ENCODE data around the gene FBXO44.
"Not testable (repeated sequence)": the region's sequence is repeated elsewhere in the genome, so short reads cannot be mapped to it uniquely, and the experiment has no call there.

Gene FBXO44

GRCh38 chr1:11640944-11641343 is 13.7 kb upstream of the FBXO44 start:
- no peak for DNase-seq

GRCh38 chr1:11641776-11642305 is 12.8 kb upstream of the FBXO44 start:
- DNase-seq: no peak

GRCh38 chr1:11642418-11643017 is 12.2 kb upstream of the FBXO44 start:
- not testable (repeated sequence) for DNase-seq

DNA sequence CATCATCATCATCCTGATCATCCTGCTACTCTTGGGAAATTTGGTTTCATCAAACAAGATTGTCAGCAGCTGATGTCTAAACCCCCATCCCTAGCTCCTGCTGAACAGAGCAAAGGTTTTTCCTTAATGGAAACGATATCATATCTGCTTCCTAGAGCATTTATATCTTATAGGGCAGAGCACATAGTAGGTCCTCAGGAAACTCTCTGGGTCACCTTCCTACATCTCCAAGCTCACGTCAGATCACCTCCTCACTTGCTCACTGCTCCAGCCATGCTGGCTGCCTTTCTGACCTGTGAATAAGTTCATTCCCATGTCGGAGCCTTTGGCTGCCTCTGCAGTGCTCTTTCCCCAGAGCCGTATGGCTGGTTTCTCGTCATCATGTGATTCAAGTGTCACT is 10.9 kb upstream of the FBXO44 start:
- DNase-seq: no peak

DNA sequence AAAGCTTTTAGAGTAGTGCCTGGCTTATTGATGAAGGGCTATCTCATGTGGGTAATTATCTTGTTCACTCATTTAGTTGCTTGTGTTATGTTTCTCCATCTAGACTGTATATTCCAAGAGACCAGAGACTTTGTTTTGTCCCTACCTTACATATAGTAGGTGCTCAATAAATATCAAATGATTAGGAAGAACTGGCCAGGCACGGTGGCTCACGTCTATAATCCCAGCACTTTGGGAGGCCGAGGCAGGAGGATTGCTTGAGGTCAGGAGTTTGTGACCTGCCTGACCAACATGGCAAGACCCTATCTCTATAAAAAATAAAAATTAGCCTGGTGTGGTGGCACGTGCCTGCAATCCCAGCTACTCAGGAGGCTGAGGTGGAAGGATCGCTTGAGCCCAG is 9.4 kb upstream of the FBXO44 start:
- no peak for DNase-seq

DNA sequence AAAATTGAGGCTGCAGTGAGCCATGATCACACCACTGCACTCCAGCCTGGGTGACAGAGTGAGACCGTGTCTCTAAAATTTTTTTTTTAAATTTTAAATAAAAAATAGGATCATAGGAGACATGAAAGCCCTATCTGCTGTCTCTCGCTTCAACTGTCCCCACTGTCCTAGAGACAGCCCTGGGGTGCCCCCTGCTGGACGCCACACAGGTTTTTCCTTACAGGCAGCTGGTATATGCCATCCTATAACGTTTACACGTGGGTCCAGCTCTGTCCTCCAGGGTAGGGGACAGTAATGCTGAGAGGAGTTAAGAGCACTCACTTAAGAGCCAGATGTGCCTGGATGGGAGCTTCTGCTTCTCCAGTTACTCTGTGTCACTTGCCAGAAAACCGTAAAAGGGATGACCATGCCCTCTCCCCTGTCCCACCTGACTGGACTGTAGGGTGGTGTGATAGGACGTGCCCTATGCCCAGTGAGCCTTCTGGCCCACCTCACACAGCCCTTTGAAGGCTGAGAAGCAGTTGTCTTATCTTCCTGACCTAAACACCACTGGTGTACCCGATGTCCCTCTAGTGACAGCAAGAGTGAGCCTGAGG is 8.9 kb upstream of the FBXO44 start:
- DNase-seq: no peak

DNA sequence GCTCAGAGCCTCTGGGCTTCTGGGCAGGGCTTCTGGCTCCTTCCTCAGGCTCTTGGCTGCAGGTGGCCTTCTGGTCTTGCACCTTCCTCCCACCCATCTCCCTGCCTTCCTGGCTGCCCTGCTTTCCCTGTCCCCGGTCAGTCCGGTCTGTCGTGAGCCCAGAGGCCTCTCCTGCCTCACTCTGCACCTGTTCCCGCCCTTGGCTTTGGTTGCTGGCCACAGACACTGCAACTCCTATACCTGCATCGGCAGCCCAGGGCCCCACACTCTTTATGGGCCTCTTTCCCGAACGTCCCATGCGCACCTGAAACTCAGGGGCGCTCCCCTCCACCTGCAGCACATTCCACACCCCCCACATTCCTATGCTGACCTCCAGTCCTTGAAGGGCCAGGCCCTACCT is 8.4 kb upstream of the FBXO44 start:
- no peak for DNase-seq

- DNase-seq: no peak
Observed at GRCh38 chr1:11647333-11647732, 7.3 kb upstream of the FBXO44 start.

DNA sequence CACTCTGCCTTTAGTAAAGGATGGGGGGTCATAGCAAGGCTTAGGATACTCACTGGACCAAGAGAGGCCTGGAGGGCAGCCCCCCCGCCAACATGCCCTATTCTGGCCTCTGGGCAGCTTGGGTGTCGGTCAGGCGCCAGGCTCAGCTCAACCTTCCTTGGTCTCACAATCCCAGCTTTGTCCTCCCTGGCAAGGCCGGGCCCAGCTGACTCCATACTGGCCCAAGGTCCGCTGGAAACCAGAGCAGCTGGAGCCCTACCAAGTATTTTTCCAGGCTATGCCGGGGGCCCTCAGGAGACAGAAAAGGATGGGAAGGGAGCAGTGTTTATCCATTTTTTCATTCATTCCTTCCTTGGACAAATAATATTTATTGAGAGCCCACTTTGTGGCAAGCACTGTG is 6.6 kb upstream of the FBXO44 start:
- no peak for DNase-seq

DNA sequence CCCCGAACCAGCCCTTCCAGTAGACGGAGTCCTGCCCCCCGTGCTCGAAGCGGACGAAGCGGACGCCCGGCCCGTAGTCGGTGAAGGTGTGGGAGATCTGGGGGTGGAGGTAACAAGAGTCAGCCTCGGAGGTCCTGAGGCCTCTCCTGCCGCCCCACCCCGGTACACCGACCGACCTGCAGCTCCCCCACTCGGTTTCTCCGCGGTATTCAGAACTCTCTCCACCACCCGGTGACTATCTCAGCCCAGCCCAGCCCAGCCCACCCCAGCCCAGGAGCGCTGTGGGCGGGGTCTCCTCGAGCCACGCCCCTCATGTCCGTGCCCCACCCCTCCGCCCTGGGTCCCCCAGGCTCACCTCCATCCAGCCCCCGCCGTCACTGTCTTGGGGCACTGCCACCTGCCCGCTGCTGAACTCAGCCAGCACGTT is 5.9 kb upstream of the FBXO44 start:
- no peak for DNase-seq

- no peak for DNase-seq
Observed at GRCh38 chr1:11649237-11649623, 5.4 kb upstream of the FBXO44 start.

DNA sequence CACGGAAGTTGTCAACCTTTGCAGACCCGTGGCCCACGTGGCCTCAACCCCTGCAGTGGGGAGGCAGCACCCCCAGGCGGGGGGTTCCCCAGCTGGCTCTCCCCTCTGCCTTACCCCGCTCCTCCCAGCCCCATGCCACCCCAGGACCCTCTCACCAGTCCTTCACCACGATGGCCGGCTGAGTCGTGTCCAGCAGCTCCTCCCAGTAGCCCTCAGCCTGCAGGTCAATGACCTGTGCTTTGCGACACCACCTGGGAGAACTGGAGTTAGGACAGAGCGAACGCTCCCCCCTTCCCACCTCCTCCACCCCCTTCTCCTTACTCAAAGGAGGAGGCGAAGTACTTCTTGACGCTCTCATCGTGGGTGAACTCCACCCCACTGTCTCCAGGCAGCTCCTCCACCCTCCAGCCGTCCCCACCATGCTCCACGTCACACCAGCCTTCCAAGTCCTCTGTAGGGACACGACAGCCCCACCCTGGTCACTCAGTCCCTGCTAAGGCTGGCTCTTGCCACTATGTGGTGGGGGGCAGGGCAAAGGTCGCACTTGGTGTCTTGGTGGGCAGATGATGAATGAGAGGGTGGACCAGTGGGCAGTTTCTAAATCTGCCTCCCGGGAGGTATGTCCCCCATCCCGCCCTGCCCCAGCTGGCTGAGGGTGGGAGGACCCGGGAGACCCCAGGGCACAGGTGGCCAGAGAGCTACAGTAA is 4.9 kb upstream of the FBXO44 start:
- no peak for DNase-seq

DNA sequence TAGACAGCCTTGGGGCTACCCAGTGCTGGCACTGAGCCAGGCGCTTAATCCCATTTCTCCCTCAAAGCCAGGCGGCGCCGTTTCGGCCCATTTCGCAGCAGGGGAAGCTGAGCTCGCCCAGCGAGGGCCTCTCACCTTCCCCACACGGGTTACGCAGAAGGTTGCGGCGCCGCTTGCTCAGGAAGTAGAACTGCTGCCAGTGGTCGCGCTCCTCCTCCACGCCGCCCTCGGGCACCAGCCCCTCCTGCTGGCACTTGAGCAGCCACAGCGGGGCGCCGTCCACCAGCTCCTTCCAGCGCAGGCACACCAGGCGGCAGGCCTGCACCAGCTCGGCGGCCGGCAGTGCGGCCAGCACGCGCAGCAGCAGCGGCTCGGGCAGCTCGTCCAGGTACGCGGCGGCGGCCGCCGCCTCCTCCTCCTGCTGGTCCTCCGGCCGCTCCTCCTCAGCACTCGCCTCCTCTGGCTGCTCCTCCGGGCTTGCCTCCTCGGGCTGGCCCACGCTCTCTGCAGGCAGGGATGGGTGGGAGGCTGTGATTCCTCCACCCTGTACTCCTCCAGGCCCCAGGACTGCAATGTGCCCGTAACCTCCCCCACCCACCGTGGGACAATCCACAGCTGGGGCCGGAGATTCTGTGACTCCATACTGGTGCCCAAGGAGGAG is 4.2 kb upstream of the FBXO44 start:
- DNase-seq: no peak

DNA sequence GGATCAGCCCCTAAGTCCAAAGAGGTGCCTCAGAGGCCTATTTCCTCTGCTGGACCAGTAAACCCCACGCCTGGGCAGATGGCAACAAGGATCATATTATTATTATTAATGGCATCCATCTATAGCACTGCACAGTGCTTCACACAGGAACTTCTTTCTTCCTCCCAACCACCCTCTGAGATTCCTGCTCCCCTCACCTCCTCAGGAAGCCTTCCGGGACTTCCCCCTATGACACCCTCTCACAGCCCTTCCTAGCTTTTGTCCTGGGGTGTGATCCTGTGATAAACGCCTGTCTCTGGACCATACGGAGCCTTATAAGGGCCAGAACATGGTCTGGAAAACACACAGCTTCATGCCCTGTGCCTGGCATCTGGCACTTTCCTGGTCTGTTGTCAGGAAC is 3.7 kb upstream of the FBXO44 start:
- no peak for DNase-seq

DNA sequence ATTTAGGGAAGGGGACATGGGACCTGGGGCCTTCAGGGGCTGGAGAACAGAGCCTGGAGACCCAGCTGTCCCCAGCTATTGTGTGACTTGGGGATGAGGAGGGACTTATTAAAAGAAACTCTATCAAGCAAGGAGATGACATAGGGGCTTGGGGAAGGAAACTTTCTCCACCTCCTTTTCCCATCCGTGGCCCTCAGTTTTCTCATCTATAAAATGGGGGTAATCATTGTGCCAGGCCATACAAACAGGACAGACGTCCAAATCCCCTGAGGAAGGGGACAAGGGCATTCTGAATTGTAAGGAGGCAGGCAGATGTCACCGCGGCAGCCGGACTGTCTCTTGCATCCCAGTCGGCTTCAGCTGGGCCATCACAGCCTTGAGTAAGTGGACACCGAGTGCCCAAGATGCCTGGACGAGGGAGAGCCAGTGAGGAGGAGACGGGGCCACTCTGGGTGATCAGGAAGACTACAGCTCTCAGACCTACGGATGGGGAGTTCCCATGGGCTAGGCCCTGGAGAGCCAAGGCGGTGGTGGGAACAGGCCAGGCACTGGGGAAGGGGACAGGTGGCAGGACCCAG is 2.4 kb upstream of the FBXO44 start:
- DNase-seq: no peak

- no peak for DNase-seq
Observed at GRCh38 chr1:11653101-11653860, 1.4 kb upstream of the FBXO44 start.

GRCh38 chr1:11653861-11654136 is 878 bp upstream of the FBXO44 start:
- DNase-seq: no peak

DNA sequence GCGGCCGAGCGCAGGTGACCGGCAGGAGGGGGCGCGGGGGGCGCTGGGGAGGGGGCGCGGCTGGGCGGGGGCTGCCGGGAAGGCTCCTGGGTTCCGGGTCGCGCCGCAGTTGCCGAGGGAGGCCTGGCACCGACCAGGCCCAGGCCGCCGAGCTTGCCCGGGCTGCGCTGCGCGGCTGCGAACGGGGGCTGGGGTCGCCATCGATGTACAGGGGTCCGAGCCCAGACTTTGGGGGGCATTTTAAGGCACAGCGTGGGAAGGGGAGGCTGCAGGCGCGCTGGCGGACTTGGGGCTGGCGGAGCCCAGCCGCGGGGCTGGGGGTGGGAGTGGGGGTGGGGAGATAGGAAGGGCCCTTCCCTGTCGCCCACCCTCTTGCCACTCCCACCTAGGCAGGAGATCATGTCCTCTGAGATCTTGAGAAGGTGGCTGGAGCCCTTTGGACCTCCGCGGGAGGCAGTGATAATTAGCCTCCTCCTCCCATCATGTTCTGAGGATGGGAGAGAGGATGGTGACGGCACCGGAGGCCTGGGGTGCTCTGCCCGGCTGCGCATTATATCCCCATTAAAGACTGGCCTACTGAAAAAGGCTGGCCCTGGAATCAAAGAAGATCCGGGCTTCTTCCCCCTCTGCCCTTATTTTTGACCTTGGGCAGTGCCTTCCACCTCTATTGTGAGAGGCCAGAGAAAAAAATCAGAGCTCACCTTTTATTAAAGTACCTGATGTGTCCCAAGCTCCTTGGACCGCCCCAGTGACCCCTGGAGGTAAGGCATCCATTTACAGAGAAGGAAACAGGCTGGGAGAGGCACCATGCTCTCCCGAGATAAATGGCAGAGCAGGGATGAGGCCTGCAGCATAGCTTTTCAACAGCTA is 497 bp downstream of the FBXO44 start:
- DNase-seq: no peak

GRCh38 chr1:11657654-11658053 is 3.0 kb downstream of the FBXO44 start:
- no peak for DNase-seq

DNA sequence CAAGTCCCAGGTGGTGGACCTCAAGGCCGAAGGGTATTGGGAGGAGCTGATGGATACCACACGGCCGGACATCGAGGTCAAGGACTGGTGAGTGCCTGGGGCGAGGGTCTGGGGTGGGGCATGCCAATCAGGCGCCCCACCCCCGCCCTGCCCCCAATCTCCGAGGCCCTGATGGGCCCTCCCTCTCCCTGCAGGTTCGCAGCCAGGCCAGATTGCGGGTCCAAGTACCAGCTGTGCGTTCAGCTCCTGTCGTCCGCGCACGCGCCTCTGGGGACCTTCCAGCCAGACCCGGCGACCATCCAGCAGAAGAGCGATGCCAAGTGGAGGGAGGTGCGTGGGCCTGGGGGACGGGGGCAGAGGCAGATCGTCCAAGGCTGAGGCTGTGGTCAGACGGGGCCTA is 3.9 kb downstream of the FBXO44 start:
- no peak for DNase-seq

GRCh38 chr1:11659748-11660147 is 5.1 kb downstream of the FBXO44 start:
- DNase-seq: no peak

- no peak for DNase-seq
Observed at GRCh38 chr1:11661103-11661502, 6.4 kb downstream of the FBXO44 start.
